Measurements from ENCODE around the gene KRABD2.

- TF ChIP-seq, protein P1, sequence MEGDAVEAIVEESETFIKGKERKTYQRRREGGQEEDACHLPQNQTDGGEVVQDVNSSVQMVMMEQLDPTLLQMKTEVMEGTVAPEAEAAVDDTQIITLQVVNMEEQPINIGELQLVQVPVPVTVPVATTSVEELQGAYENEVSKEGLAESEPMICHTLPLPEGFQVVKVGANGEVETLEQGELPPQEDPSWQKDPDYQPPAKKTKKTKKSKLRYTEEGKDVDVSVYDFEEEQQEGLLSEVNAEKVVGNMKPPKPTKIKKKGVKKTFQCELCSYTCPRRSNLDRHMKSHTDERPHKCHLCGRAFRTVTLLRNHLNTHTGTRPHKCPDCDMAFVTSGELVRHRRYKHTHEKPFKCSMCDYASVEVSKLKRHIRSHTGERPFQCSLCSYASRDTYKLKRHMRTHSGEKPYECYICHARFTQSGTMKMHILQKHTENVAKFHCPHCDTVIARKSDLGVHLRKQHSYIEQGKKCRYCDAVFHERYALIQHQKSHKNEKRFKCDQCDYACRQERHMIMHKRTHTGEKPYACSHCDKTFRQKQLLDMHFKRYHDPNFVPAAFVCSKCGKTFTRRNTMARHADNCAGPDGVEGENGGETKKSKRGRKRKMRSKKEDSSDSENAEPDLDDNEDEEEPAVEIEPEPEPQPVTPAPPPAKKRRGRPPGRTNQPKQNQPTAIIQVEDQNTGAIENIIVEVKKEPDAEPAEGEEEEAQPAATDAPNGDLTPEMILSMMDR (conservative IDR thresholded peaks at IDR 0.05; ENCODE audit: low read length), result no peak
- no peak for TF ChIP-seq EZH2phosphoT487 (IDR thresholded peaks at IDR 0.05; ENCODE audit: borderline replicate concordance, low read depth, low read length)
Measured at GRCh38 chr17:8375738-8376259, 705 bp downstream of the KRABD2 start.

Measured in OCI-LY7 (cell line).